HG03196 (cell line): ENCODE measurements around the gene IL15.
"Not testable (repeated sequence)": the region's sequence is repeated elsewhere in the genome, so short reads cannot be mapped to it uniquely, and the experiment has no call there.

Experiments used
- ATAC-seq: cut with Tn5 transposase; IDR thresholded peaks from one replicate; pipeline ENCODE4 v1.9.1; 2021; ENCODE audit not compliant: unreplicated experiment

Gene IL15

DNA sequence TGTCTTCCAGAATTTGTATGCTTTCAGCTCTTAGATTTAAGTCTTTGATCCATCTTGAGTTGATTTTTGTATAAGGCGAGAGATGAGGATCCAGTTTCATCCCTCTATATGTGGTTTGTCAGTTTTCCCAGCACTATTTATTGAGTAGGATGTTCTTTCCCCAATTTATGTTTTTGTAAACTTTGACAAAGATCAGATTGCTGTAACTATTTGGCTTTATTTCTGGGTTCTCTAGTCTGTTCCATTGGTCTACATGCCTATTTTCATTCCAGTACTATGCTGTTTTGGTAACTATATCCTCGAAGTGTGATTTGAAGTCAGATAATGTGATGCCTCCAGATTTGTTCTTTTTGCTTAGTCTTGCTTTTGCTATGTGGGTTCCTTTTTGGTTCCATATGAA is 60.7 kb downstream of the IL15 start:
- ATAC-seq, result no peak

DNA sequence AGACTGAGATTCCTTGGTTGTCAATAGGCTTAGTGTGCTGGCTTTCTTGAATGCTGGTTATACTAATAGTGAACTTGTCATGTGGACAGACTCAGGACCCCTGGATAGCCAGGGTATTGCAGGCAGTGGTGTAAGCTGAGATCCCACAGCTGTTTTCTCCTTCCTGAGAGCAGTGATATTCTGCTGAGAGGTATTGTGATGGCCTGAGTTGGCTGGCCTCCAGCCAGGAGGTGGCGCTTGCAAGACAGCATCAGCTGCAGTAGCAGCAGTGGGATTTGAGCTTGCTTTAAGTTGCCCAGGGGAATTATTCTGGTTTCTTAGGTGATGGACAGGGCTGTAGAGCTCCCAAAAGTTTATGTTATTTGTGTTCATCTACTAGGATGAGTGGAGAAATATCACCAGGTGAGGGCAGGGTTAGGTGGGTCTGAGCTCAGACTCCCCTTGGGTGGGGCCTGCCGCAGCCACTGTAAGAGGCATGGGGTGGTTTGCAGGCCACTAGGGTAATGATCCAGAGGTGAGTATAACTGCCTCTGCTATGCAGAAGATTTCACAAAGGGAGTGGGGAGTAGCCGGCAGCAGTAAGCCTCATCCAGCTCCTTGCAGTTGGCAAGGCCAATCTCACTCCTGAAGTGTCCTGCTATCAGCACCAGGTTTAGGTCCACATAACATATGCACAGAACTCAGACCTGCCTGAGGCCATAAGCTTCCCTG is 66.2 kb downstream of the IL15 start:
- no peak for ATAC-seq

DNA sequence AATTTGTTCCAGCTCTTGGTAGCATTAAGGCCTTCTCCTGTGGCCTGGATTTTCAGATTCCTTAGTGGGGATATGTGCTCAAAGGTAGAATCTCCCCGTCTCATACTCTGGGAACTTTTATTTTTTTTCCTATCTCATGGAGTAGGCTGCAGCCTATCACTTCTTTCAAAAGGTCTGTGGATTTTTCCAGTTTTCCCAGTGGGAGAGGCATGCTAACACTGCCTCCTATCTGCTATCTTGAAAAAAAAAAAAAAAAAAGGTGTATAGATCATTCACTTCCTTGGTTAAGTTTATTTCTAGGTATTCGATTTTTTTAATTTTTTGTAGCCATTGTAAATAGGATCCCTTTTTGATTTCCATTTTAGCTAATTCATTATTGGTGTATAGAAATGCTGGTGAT is 67.1 kb downstream of the IL15 start:
- no peak for ATAC-seq

DNA sequence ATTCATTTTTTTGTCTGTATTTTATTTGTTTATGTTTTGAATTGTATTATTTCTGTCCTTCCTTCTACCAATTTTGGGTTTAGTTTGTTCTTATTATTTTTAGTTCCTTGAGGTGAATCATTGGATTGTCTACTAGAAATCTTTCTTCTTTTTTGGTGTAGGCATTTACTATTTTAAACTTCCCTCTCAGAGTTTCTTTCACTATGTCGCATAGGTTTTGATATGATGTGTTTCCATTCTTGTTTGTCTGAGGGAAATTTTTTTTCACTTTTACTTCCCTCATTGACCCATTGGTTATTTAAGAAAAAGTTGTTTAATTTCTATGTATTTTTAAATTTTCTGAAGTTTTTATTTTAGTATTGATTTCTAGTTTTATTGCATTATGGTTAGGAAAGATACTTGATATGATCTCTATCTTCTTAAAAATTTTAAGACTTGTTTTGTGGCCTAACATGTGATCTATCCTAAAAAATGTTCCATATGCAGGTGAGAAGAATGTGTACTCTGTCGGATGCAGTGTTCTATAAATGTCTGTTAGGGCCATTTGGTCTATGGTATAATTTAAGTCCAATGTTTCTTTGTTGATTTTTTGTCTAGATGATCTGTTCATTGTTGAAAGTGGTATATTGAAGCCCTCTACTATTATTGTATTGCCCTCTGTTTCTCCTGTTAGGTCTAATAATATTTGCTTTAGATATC is 68.8 kb downstream of the IL15 start:
- peak; percentile 59 for ATAC-seq

DNA sequence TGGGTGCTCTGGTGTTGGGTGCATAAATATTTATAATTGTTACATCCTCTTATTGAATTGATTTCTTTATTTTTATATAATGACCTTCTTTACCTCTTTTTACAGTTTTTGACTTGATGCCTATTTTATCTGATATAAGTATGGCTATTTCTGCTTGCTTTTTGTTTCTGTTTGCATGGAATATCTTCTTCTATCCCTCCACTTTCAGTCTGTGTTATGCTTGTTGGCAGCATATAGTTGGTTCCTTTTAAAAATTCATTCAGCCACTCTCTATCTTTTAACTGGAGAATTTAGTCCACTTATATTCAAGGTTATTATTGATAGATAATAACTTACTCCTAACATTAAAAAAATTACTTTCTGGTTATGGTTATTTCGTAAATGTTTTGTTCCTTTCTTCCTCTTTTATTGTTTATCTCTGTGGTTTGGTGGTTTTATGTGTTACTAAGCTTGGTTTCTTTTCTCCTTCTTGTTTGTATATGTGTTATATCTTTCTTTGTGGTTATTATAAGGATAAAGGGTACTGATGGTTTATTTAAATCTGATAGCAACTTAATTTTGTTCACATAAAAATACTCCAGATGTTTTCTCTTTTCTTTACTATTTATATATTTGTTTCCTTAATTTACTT is 69.5 kb downstream of the IL15 start:
- peak; percentile 61 for ATAC-seq

DNA sequence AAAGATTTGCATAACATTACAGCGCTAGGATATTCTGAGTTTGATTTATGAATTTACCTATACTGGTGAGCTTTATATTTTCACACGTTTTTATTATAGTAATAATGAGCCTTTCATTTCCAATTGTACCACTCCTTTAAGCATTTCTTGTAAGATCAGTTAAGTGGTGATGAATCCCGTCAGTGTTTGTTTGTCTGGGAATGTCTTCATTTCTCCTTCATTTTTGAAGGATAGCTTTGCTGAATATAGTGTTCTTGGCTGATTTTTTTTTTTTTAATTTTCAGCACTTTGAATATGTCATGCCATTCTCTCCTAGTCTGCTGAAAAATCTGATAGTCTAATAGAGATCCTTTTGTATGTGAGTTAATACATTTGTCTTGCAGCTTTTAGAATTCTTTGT is 70.1 kb downstream of the IL15 start:
- no peak for ATAC-seq

DNA sequence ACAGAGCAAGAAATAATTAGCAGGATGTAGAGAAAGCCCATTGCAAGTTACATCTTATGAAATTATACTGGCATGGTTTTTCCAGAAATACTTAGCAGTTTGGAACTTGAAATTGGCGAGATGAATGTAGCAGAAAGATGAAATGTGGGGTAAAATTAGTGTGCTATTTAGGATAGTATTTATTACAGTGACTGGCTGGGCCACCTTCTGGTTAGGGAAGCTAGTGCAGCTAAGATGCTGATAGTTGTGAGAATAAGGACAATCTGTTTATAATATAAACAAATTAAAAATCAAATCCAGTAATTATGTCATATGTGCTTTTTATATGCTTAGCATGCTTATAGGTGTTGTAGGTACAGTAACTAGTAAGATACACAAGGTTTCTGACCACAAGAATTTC is 74.8 kb downstream of the IL15 start:
- ATAC-seq, result no peak

DNA sequence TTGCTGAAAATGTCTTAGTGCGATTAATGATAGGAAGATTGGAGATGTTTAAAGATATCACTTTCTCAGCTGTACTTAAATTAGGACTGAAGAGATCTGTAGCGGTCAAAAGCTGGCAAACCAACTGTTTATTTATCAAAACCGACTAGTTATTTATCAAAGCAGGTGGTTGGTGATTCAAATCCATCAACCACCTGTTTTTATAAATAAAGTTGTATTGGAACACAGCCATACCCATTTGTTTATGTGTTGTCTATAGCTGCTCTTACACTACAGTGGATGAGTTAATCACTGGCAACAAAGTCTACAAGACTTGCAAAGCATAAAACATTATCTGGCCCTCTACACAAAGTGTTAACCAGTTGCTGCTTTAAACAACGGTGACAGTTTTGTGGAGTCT is 76.8 kb downstream of the IL15 start:
- ATAC-seq, result no peak

DNA sequence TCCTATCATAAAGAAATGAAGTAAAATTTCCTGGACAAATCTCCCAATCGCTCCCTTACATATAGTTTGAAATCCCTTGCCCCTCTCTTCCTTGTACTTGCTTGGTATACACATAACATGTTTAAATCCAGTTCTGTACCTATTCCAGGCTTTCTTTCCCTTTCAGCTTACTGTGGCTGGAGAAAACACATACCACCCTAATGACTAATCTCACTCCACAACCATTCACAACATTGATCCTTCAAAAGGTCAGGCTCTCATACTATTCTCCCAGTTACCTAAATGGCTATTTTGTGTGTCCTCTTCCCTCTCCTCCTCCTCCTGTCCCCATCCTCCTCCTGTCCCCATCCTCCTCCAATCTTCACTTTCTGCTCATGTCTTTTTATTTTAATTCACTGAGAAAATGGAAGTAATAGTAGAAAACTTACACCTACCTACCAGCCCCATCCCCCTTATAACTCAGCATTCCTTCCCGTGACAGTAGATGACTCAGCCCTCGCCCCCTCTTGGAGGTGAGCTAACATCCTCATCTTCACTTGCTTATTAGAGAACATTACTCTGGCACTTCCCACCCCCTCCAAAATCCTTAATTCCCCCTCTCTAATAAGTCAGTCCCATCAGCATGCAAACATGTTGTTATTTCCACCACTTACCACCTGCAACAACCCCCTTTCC is 77.5 kb downstream of the IL15 start:
- no peak for ATAC-seq

DNA sequence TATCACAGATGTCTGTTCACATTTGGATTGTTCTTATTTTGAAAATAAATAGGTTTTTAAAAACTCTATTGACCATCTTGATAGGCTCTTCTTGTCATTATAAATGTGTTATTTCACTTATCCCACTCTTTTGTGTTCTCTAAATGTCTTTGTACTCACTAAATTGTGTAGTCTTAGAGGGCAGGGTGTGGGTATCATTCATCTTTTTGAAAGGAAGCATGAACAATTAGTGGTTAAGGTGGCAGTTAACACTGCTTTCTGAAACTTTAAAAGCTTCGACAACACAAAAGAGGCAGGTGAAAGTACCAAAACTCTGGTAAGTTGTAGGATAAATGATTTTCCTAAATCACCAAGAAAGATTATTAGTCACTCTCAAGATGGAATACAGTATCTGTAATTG is 83.2 kb downstream of the IL15 start:
- no peak for ATAC-seq

DNA sequence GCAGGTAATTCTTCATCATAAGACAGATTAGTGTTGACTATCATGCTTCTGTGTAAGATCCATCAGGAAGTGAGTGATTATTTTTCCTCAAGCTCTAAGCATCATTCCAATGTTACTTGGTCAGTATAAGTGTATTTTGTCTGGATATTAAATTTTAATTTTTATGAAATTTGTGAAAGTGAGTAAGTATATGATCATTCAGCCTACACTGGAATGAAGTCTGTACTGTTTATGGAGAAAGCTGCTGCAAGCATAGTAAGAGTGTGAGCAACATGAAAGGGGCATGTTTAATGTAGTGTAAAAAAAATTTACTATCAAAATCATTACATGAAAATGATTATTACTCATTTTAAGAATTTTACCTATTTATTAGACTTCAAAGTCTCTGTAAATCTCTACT is 84.8 kb downstream of the IL15 start:
- ATAC-seq, result no peak

DNA sequence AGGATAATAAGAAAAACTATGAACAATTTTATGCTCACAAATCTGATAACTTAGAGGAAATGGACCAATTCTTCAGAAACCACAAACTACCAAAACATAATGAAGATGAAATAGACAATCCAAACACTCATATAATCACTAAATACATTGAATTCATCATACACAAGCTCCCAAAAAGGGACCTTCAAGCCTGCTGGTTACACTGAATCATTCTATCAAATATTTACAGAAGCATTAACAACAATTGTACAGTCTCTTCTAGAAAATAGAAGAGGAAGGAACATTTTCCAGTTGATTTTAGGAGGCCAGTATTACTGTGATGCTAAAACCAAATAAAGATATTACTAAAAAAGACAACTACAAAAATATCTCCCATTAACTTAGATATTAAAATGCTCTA is 88.3 kb downstream of the IL15 start:
- no peak for ATAC-seq

DNA sequence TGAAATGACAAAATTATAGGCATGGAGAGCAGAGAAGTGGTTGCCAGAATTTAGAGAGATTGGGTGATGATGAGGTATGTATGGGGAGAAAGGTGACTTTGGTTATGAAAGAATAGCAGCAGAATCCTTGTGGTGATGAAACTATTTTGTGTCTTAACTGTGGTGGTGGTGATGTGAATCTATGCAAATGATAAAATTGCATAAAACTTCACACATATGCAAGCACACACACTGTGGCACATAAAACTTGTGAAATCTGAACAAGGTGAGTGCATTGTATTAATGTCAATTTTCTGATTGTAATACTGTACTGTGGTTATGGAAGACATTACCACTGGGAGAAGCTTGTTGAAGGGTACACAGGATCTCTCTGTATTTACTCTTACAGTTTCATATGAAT is 91.0 kb downstream of the IL15 start:
- no peak for ATAC-seq

DNA sequence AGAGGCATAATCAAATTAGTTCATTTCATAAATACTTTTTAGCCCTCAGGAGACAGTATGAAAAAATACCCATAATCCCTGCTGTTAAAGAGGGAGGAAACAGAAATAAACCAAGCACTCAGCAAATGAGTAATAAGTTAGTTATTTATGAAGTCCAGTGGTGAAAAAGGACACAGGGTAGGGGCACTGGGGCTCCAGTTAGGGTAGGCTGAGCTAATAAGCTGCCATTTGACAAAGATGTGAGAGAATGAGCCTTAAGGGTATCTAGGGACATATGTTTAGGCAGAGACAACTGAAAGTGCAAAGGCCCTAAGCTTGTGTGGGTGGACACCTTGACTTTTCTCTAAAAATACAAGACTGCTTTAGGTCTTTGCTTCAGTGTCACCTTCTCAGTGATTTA is 94.4 kb downstream of the IL15 start:
- ATAC-seq, result no peak

DNA sequence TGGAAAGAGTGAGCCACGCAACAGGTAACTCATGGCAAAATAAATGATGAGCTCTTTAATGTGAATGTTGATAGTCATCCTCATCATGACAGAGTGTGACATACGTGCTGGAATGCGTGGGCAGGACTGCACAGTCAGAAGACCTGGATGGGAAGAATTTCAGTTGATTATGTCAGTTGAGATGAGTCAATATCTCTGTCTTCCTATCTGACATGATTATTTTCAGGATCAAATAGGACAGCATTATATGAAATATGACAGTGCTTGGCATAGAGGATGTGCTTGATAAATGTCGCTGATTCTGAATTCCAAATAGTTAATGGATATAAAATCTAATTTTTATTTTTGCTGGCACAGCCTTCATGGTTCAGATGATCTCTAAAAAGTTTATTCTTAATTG is 95.1 kb downstream of the IL15 start:
- no peak for ATAC-seq

DNA sequence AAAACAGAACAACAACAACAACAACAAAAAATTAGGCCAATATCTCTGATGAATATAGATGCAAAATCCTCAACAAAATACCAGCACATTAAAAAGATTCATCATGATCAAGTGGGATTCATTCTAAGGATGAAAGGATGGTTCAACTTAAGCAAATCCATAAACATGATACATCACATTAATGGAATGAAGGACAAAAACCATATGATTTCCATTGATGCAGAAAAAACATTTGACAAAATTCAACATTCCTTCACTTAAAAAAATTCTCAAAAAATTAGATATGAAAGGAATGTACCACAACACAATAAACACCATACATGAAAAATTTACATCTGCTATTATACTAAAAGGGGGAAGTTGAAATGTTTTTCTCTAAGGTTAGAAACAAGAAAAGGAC is 103.3 kb downstream of the IL15 start:
- ATAC-seq, result no peak

DNA sequence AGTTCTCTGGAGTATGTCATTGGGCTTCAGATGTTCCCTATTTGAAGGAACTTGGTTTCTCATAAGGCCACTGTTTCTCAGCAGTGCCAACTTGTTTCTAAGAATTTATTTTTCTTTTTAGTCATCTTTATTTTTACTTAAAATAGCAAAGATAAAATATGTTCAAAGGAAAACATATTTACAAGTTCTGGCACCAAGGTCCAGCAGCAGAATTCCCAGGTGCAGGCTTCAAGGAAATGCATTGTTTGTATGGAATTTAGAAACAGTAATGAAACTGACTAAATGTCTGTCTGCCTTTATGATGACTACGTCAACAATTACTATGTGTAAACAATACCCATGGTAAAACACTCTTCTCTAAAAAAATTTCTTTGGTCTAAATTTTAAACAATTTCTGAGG is 109.6 kb downstream of the IL15 start:
- no peak for ATAC-seq

DNA sequence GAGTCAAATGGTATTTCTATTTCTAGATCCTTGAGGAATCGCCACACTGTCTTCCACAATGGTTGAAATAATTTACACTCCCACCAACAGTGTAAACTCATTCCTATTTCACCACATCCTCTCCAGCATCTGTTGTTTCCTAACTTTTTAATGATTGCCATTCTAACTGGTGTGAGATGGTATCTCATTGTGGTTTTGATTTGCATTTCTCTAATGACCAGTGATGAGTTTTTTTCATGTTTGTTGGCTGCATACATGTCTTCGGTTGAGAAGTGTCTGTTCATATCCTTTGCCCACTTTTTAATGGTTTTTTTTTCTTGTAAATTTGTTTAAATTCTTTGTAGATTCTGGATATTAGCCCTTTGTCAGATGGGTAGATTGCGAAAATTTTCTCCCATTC is 115.4 kb downstream of the IL15 start:
- ATAC-seq, result not testable (repeated sequence)

DNA sequence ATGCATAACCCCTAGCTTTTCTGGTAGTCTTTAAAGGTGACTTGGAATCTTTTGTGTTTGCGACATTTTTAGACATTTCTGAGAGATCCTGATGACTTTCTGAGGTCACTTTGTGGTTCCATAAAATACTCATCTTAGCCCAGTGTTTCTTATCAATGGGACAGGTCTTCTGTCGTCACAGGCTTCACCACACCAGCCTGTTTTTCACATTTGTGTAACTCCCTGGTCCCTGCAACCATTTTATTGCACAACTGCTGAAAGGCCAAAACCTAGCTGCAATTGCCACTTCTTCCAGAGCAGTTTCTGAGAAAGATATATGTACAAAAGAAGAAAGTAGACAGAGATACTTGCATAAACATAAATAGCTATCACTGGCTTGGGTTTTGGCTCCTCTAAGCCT is 120.9 kb downstream of the IL15 start:
- no peak for ATAC-seq

DNA sequence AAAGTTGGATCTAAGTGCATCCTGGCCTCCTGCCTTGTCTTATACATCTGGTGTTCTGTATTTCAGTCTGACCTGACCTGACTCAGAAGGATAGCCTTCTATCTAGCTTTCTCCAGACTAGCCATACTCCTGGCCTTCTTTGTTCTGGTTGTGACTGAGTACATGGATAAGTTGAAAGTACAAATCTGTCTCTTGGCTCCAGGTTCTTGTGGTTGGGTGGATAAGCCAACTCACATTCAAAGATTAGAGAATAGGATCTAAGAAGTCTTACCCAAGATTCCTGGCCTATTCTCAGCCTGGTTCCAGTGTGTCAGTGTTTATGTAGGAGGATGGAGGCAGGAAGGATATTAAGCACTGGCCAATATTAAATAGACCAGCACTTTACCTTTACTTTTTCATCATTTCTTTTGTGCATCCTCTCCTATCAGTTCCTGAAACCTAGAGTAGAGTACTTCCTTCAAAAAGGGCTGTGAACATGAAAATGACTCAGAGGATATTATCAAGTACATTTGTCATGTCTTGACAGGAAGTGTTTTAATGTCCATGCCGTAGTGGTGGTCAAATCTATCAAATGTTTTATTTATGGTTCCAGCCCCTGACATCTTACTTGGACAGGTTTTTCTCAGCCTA is 123.5 kb downstream of the IL15 start:
- ATAC-seq, result no peak

DNA sequence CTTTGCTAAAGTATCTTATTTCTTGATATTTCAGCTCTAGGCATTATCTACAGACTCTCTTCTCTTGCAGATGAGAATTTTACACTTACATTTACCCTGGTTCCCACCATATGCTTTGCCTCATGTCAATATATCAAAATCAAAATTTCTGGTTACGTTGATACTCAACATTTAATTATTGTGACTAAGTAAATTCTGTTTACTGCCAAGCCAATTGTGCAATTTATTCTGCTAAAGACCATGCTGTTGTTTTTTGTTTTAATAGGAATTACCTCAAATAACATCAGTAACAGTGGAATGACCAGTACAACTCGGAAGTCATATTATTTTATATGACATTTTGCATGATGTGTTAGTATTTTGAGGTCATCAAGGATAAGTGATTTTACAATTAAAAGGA is 125.5 kb downstream of the IL15 start:
- no peak for ATAC-seq
